Liver (tissue), 9 donors: ENCODE results near the gene NR4A2. TPM values are rescaled to one million over a fixed set of nuclear protein-coding genes. Genes with fewer than 3 reads are reported as not detected.
"Not testable (repeated sequence)": the region's sequence is repeated elsewhere in the genome, so short reads cannot be mapped to it uniquely, and the experiment has no call there.

Experiments used
- DNase-seq: peaks from one replicate; pipeline ENCODE4 v3.0.0-alpha.2; 2017; ENCODE audit warnings: low spot score
- H3K27ac ChIP-seq, 2 donors: one replicate each; pipeline ENCODE4 v1.7.0; 2013; ENCODE audit warnings: inconsistent platforms in 2 of 2, low read length in 2 of 2, control low read depth in 1 of 2, low read depth in 1 of 2, mild to moderate bottlenecking in 1 of 2
- H3K27me3 ChIP-seq, 4 donors: one replicate each; pipeline versions ENCODE4 v1.6.1 to v1.7.0; 2013; ENCODE audit warnings: low read length in 3 of 4, inconsistent platforms in 1 of 4, mild to moderate bottlenecking in 1 of 4, moderate library complexity in 1 of 4; ENCODE audit not compliant: control insufficient read depth in 4 of 4, insufficient read depth in 4 of 4
- H3K36me3 ChIP-seq, 4 donors: one replicate each; pipeline versions ENCODE4 v1.6.1 to v1.7.0; 2013; ENCODE audit warnings: low read length in 3 of 4, mild to moderate bottlenecking in 3 of 4, low read depth in 1 of 4, moderate library complexity in 1 of 4; ENCODE audit not compliant: control insufficient read depth in 4 of 4, insufficient read depth in 3 of 4
- H3K4me1 ChIP-seq, 4 donors: one replicate each; pipeline versions ENCODE4 v1.6.1 to v1.7.0; 2013; ENCODE audit warnings: low read length in 3 of 4, mild to moderate bottlenecking in 3 of 4, moderate library complexity in 1 of 4; ENCODE audit not compliant: control insufficient read depth in 4 of 4, insufficient read depth in 4 of 4
- H3K4me3 ChIP-seq, 3 donors: one replicate each; pipeline versions ENCODE4 v1.6.1 to v1.7.0; 2013; ENCODE audit warnings: low read length in 3 of 3, control low read depth in 1 of 3, low read depth in 1 of 3, mild to moderate bottlenecking in 1 of 3
- H3K9ac ChIP-seq, 2 donors: one replicate each; pipeline ENCODE4 v1.7.0; 2013; ENCODE audit warnings: low read length in 2 of 2, mild to moderate bottlenecking in 2 of 2, moderate library complexity in 2 of 2, control low read depth in 1 of 2, low read depth in 1 of 2
- H3K9me3 ChIP-seq, 4 donors: one replicate each; pipeline versions ENCODE4 v1.6.1 to v1.7.0; 2013; ENCODE audit warnings: low read length in 3 of 4; ENCODE audit not compliant: control insufficient read depth in 4 of 4
- ATF3 ChIP-seq: IDR thresholded peaks from 2 replicates; pipeline ENCODE4 v1.6.1; 2016; ENCODE audit warnings: antibody characterized with exemption
- CTCF ChIP-seq: fragments of 150-350 bp; IDR thresholded peaks from 2 replicates; pipeline ENCODE4 v1.5.1; 2017; ENCODE audit warnings: improper control_type of control experiment, low read depth, low read length; ENCODE audit not compliant: missing input control
- FOXA1 ChIP-seq: IDR thresholded peaks from 2 replicates; pipeline ENCODE4 v1.6.1; 2016; ENCODE audit warnings: antibody characterized with exemption
- GABPA ChIP-seq, 2 donors: IDR thresholded peaks in 1 of 2; conservative IDR thresholded peaks in 1 of 2; 2 replicates each; pipeline ENCODE4 v1.6.1; 2016; ENCODE audit warnings: antibody characterized with exemption in 2 of 2, mild to moderate bottlenecking in 1 of 2, moderate library complexity in 1 of 2
- HNF4A ChIP-seq, 2 donors: conservative IDR thresholded peaks; 2 replicates each; pipeline ENCODE4 v1.6.1; 2016; ENCODE audit warnings: antibody characterized with exemption in 2 of 2, mild to moderate bottlenecking in 2 of 2
- HNF4G ChIP-seq: IDR thresholded peaks from 2 replicates; pipeline ENCODE4 v1.6.1; 2016; ENCODE audit warnings: antibody characterized with exemption
- JUND ChIP-seq, 2 donors: IDR thresholded peaks; 2 replicates each; pipeline ENCODE4 v1.6.1; 2016; ENCODE audit warnings: antibody characterized with exemption in 2 of 2
- MAX ChIP-seq: IDR thresholded peaks from 2 replicates; pipeline ENCODE4 v1.6.1; 2016; ENCODE audit warnings: antibody characterized with exemption
- NR2F2 ChIP-seq: IDR thresholded peaks from 2 replicates; pipeline ENCODE4 v1.6.1; 2016; ENCODE audit warnings: antibody characterized with exemption
- RAD21 ChIP-seq, 2 donors: IDR thresholded peaks; 2 replicates each; pipeline ENCODE4 v1.6.1; 2016; ENCODE audit warnings: antibody characterized with exemption in 2 of 2, mild to moderate bottlenecking in 2 of 2
- RXRA ChIP-seq, 2 donors: IDR thresholded peaks; 2 replicates each; pipeline ENCODE4 v1.6.1; 2017 to 2018; ENCODE audit warnings: antibody characterized with exemption in 2 of 2, mild to moderate bottlenecking in 1 of 2
- TAF1 ChIP-seq: conservative IDR thresholded peaks from 2 replicates; pipeline ENCODE4 v1.6.1; 2016; ENCODE audit warnings: antibody characterized with exemption, mild to moderate bottlenecking
- YY1 ChIP-seq: IDR thresholded peaks from 2 replicates; pipeline ENCODE4 v1.6.1; 2016; ENCODE audit warnings: antibody characterized with exemption, mild to moderate bottlenecking
- WGBS: extraction: QIAGEN DNeasy Blood & Tissue Kit; methylation state at CpG from one replicate; pipeline ENCODE4 v1.1.7; 2013; 5-methylcytosine and 5-hydroxymethylcytosine counted together
- polyA plus RNA-seq, 2 donors: library from polyadenylated mRNA; stranded (reverse) in 1 of 2; unstranded in 1 of 2; fragments of 200-250 nt in 1 of 2; fragments of >200 nt in 1 of 2; fragmentation: Nextera tagmentation in 1 of 2; extraction: Ambion mirVana in 1 of 2; gene quantifications; one replicate each; pipeline versions ENCODE4 v1.2.1 to v1.2.3, GENCODE V29; 2013 to 2015
- total RNA-seq, 2 donors: library from RNA; depleted of rRNA; stranded (reverse); fragments of >200 nt; gene quantifications; one replicate each; pipeline ENCODE4 v1.2.3, GENCODE V29; 2014
- TF ChIP-seq, protein P1 (sequence below): IDR thresholded peaks from 2 replicates; pipeline ENCODE4 v1.6.1; 2016; ENCODE audit warnings: antibody characterized with exemption
- donor health status: healthy.
- donor health status: healthy.
- donor health status: healthy.
- donor health status: healthy.
- donor health status: healthy.

The NR4A2 gene
- total and polyA plus RNA-seq, 4 donors = 0.08 to 0.96 (median 0.25) TPM

DNA sequence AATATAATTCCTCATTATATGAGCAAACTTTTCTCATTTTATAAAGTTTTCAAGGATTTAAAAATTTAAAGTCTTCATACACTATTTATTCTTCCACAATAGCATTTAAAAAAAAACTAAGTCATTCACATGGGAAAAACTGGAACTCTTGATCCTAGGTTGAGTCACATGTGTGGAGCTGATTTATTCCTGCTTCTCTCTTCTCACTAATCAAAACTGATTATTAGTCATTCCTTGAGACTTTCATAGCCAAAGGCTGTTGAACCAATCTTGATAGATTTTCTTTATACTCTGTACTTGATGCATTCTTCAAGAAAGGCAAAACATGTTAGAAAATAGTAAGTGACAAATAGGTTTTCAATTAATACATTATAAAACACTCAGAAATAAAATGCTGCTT, 27.4 kb downstream of the NR4A2 start (continued):
- TF ChIP-seq CTCF (no peak), RAD21 (IDR thresholded peaks at IDR 0.05) (no peak), FOXA1 (no peak), ATF3 (no peak), HNF4G (no peak)

GRCh38 chr2:156300337-156300736, 32.2 kb downstream of the NR4A2 start:
- H3K9ac ChIP-seq = no peak overlapping the region
- TF ChIP-seq MAX = no peak
- TF ChIP-seq ATF3 = no peak
- no peak for TF ChIP-seq RXRA (IDR thresholded peaks at IDR 0.05)
- TF ChIP-seq, protein P1, sequence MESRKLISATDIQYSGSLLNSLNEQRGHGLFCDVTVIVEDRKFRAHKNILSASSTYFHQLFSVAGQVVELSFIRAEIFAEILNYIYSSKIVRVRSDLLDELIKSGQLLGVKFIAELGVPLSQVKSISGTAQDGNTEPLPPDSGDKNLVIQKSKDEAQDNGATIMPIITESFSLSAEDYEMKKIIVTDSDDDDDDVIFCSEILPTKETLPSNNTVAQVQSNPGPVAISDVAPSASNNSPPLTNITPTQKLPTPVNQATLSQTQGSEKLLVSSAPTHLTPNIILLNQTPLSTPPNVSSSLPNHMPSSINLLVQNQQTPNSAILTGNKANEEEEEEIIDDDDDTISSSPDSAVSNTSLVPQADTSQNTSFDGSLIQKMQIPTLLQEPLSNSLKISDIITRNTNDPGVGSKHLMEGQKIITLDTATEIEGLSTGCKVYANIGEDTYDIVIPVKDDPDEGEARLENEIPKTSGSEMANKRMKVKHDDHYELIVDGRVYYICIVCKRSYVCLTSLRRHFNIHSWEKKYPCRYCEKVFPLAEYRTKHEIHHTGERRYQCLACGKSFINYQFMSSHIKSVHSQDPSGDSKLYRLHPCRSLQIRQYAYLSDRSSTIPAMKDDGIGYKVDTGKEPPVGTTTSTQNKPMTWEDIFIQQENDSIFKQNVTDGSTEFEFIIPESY = no peak
- no peak for TF ChIP-seq GABPA (IDR thresholded peaks at IDR 0.05 in 1 of 2, conservative IDR thresholded peaks at IDR 0.05 in 1 of 2)
- no peak for TF ChIP-seq NR2F2
- TF ChIP-seq FOXA1 = no peak
- no peak for TF ChIP-seq HNF4A (conservative IDR thresholded peaks at IDR 0.05)
- no peak for TF ChIP-seq JUND (IDR thresholded peaks at IDR 0.05)

DNA sequence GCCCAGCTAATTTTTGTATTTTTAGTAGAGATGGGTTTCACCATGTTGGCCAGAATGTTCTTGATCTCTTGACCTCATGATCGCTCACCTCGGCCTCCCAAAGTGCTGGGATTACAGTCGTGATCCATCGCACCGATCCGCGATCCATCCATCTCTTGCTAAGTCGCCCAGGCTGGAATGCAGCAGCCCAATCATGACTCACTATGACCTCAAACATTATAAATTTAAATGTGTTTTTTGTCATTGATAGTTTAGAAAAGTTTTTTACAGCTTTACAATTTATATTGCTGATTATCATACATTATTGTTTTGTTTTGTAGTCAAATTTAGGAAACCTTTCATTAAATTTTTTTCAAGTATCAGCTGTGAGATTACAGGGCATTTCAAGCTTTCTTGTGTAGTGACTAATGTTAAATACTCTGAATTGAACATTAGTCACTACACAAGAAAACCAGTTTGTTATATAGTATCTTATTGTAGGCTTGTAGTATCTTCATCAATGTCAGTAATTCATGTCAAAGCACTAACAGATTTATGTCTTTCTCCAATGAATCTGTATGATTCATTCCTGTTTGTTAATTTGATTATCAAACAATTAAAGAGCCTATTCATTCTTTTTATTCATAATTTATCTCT, 37.5 kb downstream of the NR4A2 start:
- Histone ChIP-seq H3K36me3 (no peaks in the 10 kb centered on the region), H3K4me1 (no peaks in the 10 kb centered on the region), H3K27me3 (no peaks in the 10 kb centered on the region), H3K4me3 (no peak overlapping the region), H3K27ac (no peak overlapping the region), H3K9ac (no peak overlapping the region), H3K9me3 (peaks cover 0 to 3% (median 1%) of the 10 kb centered on the region in 4 donors)
- 91% methylated on average over 8 of the region's 8 CpGs for WGBS
- no peak for DNase-seq
- TF ChIP-seq TAF1 = no peak
- TF ChIP-seq FOXA1 = no peak
- no peak for TF ChIP-seq YY1
- no peak for TF ChIP-seq RAD21 (IDR thresholded peaks at IDR 0.05)

More at GRCh38 chr2:156300337-156300736, 32.2 kb downstream of the NR4A2 start:
- DNase-seq = no peak
- Histone ChIP-seq H3K36me3 (no peaks in the 10 kb centered on the region), H3K27me3 (no peaks in the 10 kb centered on the region), H3K4me1 (no peaks in the 10 kb centered on the region), H3K4me3 (no peak overlapping the region), H3K9me3 (peaks cover 0 to 4% (median 1%) of the 10 kb centered on the region in 4 donors), H3K27ac (no peak overlapping the region)
- WGBS = 18% methylated on average over 1 of the region's 1 CpG

DNA sequence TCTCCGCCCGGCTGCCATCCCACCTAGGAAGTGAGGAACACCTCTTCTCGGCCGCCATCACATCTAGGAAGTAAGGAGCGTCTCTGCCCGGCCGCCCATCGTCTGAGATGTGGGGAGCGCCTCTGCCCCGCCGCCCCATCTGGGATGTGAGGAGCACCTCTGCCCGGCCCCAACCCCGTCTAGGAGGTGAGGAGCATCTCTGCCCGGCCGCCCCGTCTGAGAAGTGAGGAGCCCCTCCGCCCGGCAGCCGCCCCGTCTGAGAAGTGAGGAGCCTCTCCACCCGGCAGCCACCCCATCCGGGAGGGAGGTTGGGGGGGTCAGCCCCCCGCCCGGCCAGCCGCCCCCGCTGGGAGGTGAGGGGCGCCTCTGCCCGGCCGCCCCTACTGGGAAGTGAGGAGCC, 39.1 kb downstream of the NR4A2 start:
- H3K9ac ChIP-seq, H3K27ac ChIP-seq, H3K4me1 ChIP-seq, H3K4me3 ChIP-seq, DNase-seq, H3K9me3 ChIP-seq, H3K27me3 ChIP-seq, H3K36me3 ChIP-seq: not testable (repeated sequence)
- WGBS = 95% methylated on average over 25 of the region's 29 CpGs
